Natural killer cell (primary cell): Measurements from ENCODE around the gene ZMIZ1. TPM values are rescaled to one million over a fixed set of nuclear protein-coding genes. Genes with fewer than 3 reads are reported as not detected.

Experiments
- ATAC-seq, 3 donors: fragments of 150-1000 bp in 2 of 3; fragments of 200-7000 bp in 1 of 3; cut with Tn5 transposase; 1 replicate in 1 of 3; 2 replicates in 2 of 3; pipeline ENCODE4 v1.10.0; 2021; ENCODE audit warnings: mild to moderate bottlenecking in 2 of 3, moderate library complexity in 2 of 3
- DNase-seq, 2 donors: peaks; one replicate each; pipeline versions ENCODE4 v3.0.0 to v3.0.0-alpha.2; 2013 to 2021; ENCODE audit warnings: mixed read lengths in 1 of 2
- H3K27ac ChIP-seq: one replicate; pipeline ENCODE4 v1.5.1; 2013; ENCODE audit warnings: mild to moderate bottlenecking, low read length
- H3K27me3 ChIP-seq: one replicate; pipeline ENCODE4 v1.6.1; 2013; ENCODE audit warnings: low read length; ENCODE audit not compliant: control insufficient read depth, insufficient read depth
- H3K36me3 ChIP-seq: one replicate; pipeline ENCODE4 v1.6.1; 2013; ENCODE audit warnings: low read length; ENCODE audit not compliant: control insufficient read depth, insufficient read depth
- H3K4me1 ChIP-seq: one replicate; pipeline ENCODE4 v1.6.1; 2013; ENCODE audit warnings: low read length; ENCODE audit not compliant: control insufficient read depth, insufficient read depth
- H3K4me3 ChIP-seq: one replicate; pipeline ENCODE4 v1.5.1; 2013; ENCODE audit warnings: low read length
- H3K9me3 ChIP-seq: one replicate; pipeline ENCODE4 v1.6.1; 2013; ENCODE audit warnings: low read length; ENCODE audit not compliant: control insufficient read depth, insufficient read depth
- H3K27ac Mint-ChIP-seq, 2 donors: one replicate each; pipeline ENCODE4 v1.8.0; 2022; ENCODE audit warnings: mild to moderate bottlenecking in 2 of 2, mixed read lengths in 2 of 2, moderate library complexity in 1 of 2
- H3K27me3 Mint-ChIP-seq, 2 donors: one replicate each; pipeline ENCODE4 v1.8.0; 2022; ENCODE audit warnings: low read depth in 2 of 2, mixed read lengths in 2 of 2
- H3K36me3 Mint-ChIP-seq: one replicate; pipeline ENCODE4 v1.8.0; 2022; ENCODE audit warnings: mixed read lengths
- H3K4me1 Mint-ChIP-seq, 2 donors: one replicate each; pipeline ENCODE4 v1.8.0; 2022; ENCODE audit warnings: mixed read lengths in 2 of 2
- H3K4me3 Mint-ChIP-seq: one replicate; pipeline ENCODE4 v1.8.0; 2022; ENCODE audit warnings: mild to moderate bottlenecking, moderate library complexity, mixed read lengths
- H3K9me3 Mint-ChIP-seq, 2 donors: one replicate each; pipeline ENCODE4 v1.8.0; 2022; ENCODE audit warnings: mixed read lengths in 2 of 2
- CTCF ChIP-seq: fragments of 200-600 bp; IDR thresholded peaks from one replicate; pipeline ENCODE4 v1.8.0; 2022; ENCODE audit warnings: antibody characterized with exemption
- WGBS: methylation state at CpG from one replicate; pipeline ENCODE4 v1.1.7; 2013; ENCODE audit warnings: missing lambda C conversion rate; ENCODE audit not compliant: insufficient coverage; 5-methylcytosine and 5-hydroxymethylcytosine counted together
- intact Hi-C: fragments of 100-400 bp; cut with micrococcal nuclease; formaldehyde crosslinking; loops from one replicate; pipeline ENCODE4 v1.14.2; 2022
- total RNA-seq, 4 donors: library from RNA; stranded (reverse); fragments of 120-200 nt in 1 of 4; gene quantifications; one replicate each; pipeline versions ENCODE4 v1.2.3 to v1.2.4, GENCODE V29; 2013 to 2022

ZMIZ1 gene
- total RNA-seq, 3 donors from 2014 or later (not counting 1 experiment from before 2014, with no cell fraction given): 36.5 to 51.5 (median 37.9) TPM

DNA sequence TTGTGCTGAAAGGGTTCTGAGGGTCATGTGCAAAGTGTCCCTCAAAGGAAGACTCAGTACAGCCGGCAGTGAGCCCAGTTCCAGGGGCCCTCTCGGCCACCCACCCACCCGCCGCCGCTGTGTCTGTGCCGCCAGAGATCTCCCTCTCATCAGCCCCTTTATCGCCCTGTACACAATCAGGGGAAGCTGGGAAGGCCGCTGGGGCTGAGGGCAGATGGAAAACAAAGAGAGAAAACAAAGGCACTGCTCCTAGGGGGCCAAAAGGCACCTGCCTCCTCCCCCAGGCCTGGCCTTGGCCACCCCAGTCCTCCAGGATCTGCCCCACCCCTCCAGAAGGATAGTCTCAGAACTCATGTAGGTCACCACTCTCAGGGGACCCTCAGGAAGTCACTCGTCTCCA, 67.0 kb downstream of the ZMIZ1 start:
- no peak overlapping the region for H3K27ac ChIP-seq

DNA sequence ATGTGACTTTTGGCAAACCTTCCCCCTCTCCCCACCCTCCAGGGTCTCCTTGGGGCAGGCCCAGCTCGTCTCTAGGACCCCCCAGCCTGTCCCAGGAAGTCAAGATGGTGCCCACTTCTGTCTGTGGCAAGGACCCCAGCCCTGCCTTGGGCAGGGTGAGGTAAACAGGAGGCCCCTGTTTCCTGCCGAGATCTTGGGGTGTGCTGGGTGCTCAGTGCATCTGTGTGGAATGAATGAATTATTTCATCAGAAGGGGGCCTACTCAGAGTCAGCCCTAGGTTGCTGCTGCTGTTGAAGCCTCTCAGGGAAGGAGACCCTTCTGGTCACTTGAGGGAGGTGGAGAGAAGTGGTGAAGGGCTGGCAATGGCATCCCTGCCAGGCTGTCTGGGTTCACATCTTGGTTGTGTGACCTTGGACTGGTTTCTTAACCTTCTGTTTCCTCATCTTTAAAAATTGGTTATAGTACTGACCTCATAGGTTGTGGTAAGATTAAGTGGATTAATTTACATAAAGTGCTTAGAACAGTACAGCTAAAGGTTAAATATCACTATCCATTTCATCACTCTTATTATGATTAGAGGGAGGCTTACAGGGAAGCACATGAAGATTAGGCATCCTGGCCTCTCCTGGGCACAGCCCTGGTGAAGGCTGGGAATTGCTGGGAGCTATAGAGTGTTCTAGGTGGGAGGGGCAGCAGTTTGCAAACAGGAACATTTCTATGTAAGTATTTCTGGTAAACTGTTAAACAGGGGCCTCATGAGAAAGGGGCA, 67.7 kb downstream of the ZMIZ1 start:
- Mint-ChIP-seq H3K4me1 (peaks cover 35 to 65% of the 10 kb centered on the region in 2 donors), H3K36me3 (no peaks in the 10 kb centered on the region), H3K9me3 (no peaks in the 10 kb centered on the region), H3K27me3 (no peaks in the 10 kb centered on the region), H3K27ac (peak overlapping the region; percentile 83 to 94), H3K4me3 (peak overlapping the region; percentile 74)
- Histone ChIP-seq H3K4me3 (no peak overlapping the region), H3K4me1 (peaks cover 63% of the 10 kb centered on the region), H3K36me3 (peaks cover 2% of the 10 kb centered on the region), H3K27me3 (no peaks in the 10 kb centered on the region), H3K9me3 (no peaks in the 10 kb centered on the region), H3K27ac (no peak overlapping the region)
- intact Hi-C loops: no loop called here
- WGBS: 8% methylated on average over 2 of the region's 2 CpGs
- DNase-seq (peak in 1 of 2 donors; percentile 18), ATAC-seq (peak in 2 of 3 donors; percentile 7 to 12)
- no peak for TF ChIP-seq CTCF

More for the DNA sequence above, 67.0 kb downstream of the ZMIZ1 start:
- intact Hi-C loops: no loop called here
- Mint-ChIP-seq H3K36me3 (no peaks in the 10 kb centered on the region), H3K27me3 (no peaks in the 10 kb centered on the region), H3K9me3 (no peaks in the 10 kb centered on the region), H3K27ac (peak overlapping the region; percentile 83 to 94), H3K4me3 (no peak overlapping the region), H3K4me1 (peaks cover 35 to 60% of the 10 kb centered on the region in 2 donors)
- Histone ChIP-seq H3K27me3 (no peaks in the 10 kb centered on the region), H3K4me3 (no peak overlapping the region), H3K4me1 (peaks cover 63% of the 10 kb centered on the region), H3K9me3 (no peaks in the 10 kb centered on the region), H3K36me3 (peaks cover 2% of the 10 kb centered on the region)
- no peak for TF ChIP-seq CTCF
- DNase-seq: no peak
- ATAC-seq: no peak
- 75% methylated on average over 9 of the region's 9 CpGs for WGBS

GRCh38 chr10:79137300-79137756, 68.6 kb downstream of the ZMIZ1 start:
- no peak for TF ChIP-seq CTCF
- Mint-ChIP-seq H3K4me1 (peaks cover 40 to 74% of the 10 kb centered on the region in 2 donors), H3K36me3 (no peaks in the 10 kb centered on the region), H3K27me3 (no peaks in the 10 kb centered on the region), H3K9me3 (no peaks in the 10 kb centered on the region), H3K27ac (peak overlapping the region; percentile 83 to 94), H3K4me3 (peak overlapping the region; percentile 79)
- H3K9me3 ChIP-seq: no peaks in the 10 kb centered on the region
- WGBS: 3% methylated on average over 8 of the region's 8 CpGs
- peaks cover 61% of the 10 kb centered on the region for H3K4me1 ChIP-seq
- ATAC-seq: peak in 1 of 3 donors; percentile 19
- H3K27ac ChIP-seq: peak overlapping the region; percentile 52
- intact Hi-C loops: no loop called here
- H3K27me3 ChIP-seq: no peaks in the 10 kb centered on the region
- peak overlapping the region; percentile 19 for H3K4me3 ChIP-seq
- DNase-seq: no peak
- H3K36me3 ChIP-seq: peaks cover 2% of the 10 kb centered on the region
